ENCODE measurements around the gene CNTNAP5. TPM values are rescaled to one million over a fixed set of nuclear protein-coding genes. Genes with fewer than 3 reads are reported as not detected.

Gene CNTNAP5
- total and polyA plus RNA-seq, 2 of the 8 experiments (the other 6 are each of a cell fraction or from before 2014, with no cell fraction given): 0.11 to 0.76 TPM

- TF ChIP-seq EZH2 (IDR thresholded peaks at IDR 0.05; ENCODE audit: low read depth, low read length, severe bottlenecking) (no peak), POLR2A (IDR thresholded peaks at IDR 0.05; ENCODE audit: control extremely low read depth in 1 of 2, low read depth in 2 of 2, low read length in 2 of 2) (no peak), JUN (IDR thresholded peaks at IDR 0.05; ENCODE audit: low read depth, low read length) (no peak)
Observed at GRCh38 chr2:124547700-124548099, 522.6 kb downstream of the CNTNAP5 start (continued).

Measured in H1 (cell line).